HG03103 (cell line): ENCODE data around the gene PCBP3.

Experiments used
- ATAC-seq: cut with Tn5 transposase; IDR thresholded peaks from one replicate; pipeline ENCODE4 v1.9.1; 2021; ENCODE audit warnings: low read depth; ENCODE audit not compliant: unreplicated experiment

The PCBP3 gene

GRCh38 chr21:45982092-45982757, 338.7 kb downstream of the PCBP3 start:
- ATAC-seq, result no peak

- ATAC-seq, result no peak
Measured at GRCh38 chr21:45982758-45983648, 339.5 kb downstream of the PCBP3 start.

- ATAC-seq, result no peak
Measured at GRCh38 chr21:45983649-45983965, 340.1 kb downstream of the PCBP3 start.

- ATAC-seq, result no peak
Measured at GRCh38 chr21:45983981-45984551, 340.5 kb downstream of the PCBP3 start.

- no peak for ATAC-seq
Measured at GRCh38 chr21:45984584-45985095, 341.1 kb downstream of the PCBP3 start.

- ATAC-seq, result no peak
Measured at GRCh38 chr21:45985471-45986315, 342.2 kb downstream of the PCBP3 start.

GRCh38 chr21:45986316-45987051, 343.0 kb downstream of the PCBP3 start:
- ATAC-seq, result no peak

GRCh38 chr21:45987121-45987711, 343.7 kb downstream of the PCBP3 start:
- ATAC-seq, result no peak

GRCh38 chr21:45988366-45989347, 345.1 kb downstream of the PCBP3 start:
- ATAC-seq, result no peak

- ATAC-seq, result no peak
Measured at GRCh38 chr21:45989355-45990048, 346.0 kb downstream of the PCBP3 start.

- no peak for ATAC-seq
Measured at GRCh38 chr21:45990049-45990711, 346.7 kb downstream of the PCBP3 start.

GRCh38 chr21:45990741-45991605, 347.4 kb downstream of the PCBP3 start:
- no peak for ATAC-seq

- no peak for ATAC-seq
Measured at GRCh38 chr21:45991606-45992300, 348.2 kb downstream of the PCBP3 start.
